Measurements from ENCODE around the gene ADSL.

DNA sequence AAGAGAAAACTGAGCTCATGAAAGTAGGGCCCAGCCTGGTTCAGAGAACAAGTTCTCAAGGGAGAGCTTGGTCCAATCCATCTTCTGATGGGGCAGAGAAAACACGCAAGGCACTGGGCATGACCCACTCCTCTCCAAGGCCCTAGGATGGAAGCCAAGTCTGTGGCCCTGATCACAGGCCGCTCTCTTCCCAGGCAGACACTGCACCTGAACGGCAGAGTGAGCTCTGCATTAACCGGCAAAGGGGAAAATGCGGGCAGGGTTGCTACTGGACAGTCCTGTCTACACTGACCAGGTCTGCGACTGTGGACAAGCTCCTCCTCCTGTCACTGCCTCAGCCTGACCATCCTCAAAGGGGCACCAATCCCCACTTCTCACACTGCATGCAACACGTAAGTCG, 73.4 kb downstream of the ADSL start:
- no peak for TF ChIP-seq TAF1 (IDR thresholded peaks at IDR 0.05; ENCODE audit: low read depth, low read length)
- no peak for TF ChIP-seq KDM5A (IDR thresholded peaks at IDR 0.05; ENCODE audit: low read length)
- no peak for TF ChIP-seq RBBP5 (IDR thresholded peaks at IDR 0.05; ENCODE audit: borderline replicate concordance, low read depth, low read length)
- TF ChIP-seq NRF1 (IDR thresholded peaks at IDR 0.05; ENCODE audit: low read depth, low read length) = no peak
- no peak for TF ChIP-seq GABPA (IDR thresholded peaks at IDR 0.05; ENCODE audit: borderline replicate concordance, insufficient read depth, low read length)
- TF ChIP-seq, protein P1, sequence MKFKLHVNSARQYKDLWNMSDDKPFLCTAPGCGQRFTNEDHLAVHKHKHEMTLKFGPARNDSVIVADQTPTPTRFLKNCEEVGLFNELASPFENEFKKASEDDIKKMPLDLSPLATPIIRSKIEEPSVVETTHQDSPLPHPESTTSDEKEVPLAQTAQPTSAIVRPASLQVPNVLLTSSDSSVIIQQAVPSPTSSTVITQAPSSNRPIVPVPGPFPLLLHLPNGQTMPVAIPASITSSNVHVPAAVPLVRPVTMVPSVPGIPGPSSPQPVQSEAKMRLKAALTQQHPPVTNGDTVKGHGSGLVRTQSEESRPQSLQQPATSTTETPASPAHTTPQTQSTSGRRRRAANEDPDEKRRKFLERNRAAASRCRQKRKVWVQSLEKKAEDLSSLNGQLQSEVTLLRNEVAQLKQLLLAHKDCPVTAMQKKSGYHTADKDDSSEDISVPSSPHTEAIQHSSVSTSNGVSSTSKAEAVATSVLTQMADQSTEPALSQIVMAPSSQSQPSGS (IDR thresholded peaks at IDR 0.05; ENCODE audit: low read length) = no peak

Data from H1 (cell line).